ENCODE data around the gene PRG3.
"Not testable (repeated sequence)": the region's sequence is repeated elsewhere in the genome, so short reads cannot be mapped to it uniquely, and the experiment has no call there.

Gene PRG3

GRCh38 chr11:57387289-57388030 is 6.5 kb upstream of the PRG3 start:
- no peak for DNase-seq

GRCh38 chr11:57386178-57386940 is 5.4 kb upstream of the PRG3 start:
- DNase-seq, result no peak

- no peak for DNase-seq
Observed at GRCh38 chr11:57379732-57380131, 1.2 kb downstream of the PRG3 start.

- no peak for DNase-seq
Observed at GRCh38 chr11:57378186-57378585, 2.8 kb downstream of the PRG3 start.

GRCh38 chr11:57377107-57377506 is 3.8 kb downstream of the PRG3 start:
- DNase-seq, result no peak

GRCh38 chr11:57376095-57377090 is 4.6 kb downstream of the PRG3 start:
- no peak for DNase-seq

GRCh38 chr11:57375490-57375889 is 5.5 kb downstream of the PRG3 start:
- DNase-seq, result no peak

GRCh38 chr11:57374966-57375365 is 6.0 kb downstream of the PRG3 start:
- no peak for DNase-seq

- no peak for DNase-seq
Observed at GRCh38 chr11:57373146-57373545, 7.8 kb downstream of the PRG3 start.

- no peak for DNase-seq
Observed at GRCh38 chr11:57370941-57371340, 10.0 kb downstream of the PRG3 start.

- no peak for DNase-seq
Observed at GRCh38 chr11:57370251-57370650, 10.7 kb downstream of the PRG3 start.

GRCh38 chr11:57368845-57369232 is 12.1 kb downstream of the PRG3 start:
- no peak for DNase-seq

GRCh38 chr11:57368106-57368844 is 12.7 kb downstream of the PRG3 start:
- no peak for DNase-seq

- DNase-seq, result no peak
Observed at GRCh38 chr11:57364851-57365660, 15.9 kb downstream of the PRG3 start.

GRCh38 chr11:57363131-57364080 is 17.5 kb downstream of the PRG3 start:
- DNase-seq, result no peak

GRCh38 chr11:57361926-57362325 is 19.0 kb downstream of the PRG3 start:
- DNase-seq, result no peak

- DNase-seq, result not testable (repeated sequence)
Observed at GRCh38 chr11:57361420-57361819, 19.5 kb downstream of the PRG3 start.

GRCh38 chr11:57360991-57361390 is 20.0 kb downstream of the PRG3 start:
- no peak for DNase-seq

GRCh38 chr11:57359896-57360690 is 20.9 kb downstream of the PRG3 start:
- no peak for DNase-seq

All from activated CD8-positive, alpha-beta memory T cell treated with anti-CD3 and anti-CD28 coated beads, Interleukin-2, amount 50 U/mL, for 4 hours (primary cell).